GM12801 (cell line): Measurements from ENCODE around the gene LTBP1.

Experiments used
- TF ChIP-seq, protein P1 (sequence below): IDR thresholded peaks from one replicate; pipeline ENCODE4 v1.5.1; 2011; ENCODE audit warnings: control low read depth; ENCODE audit not compliant: insufficient read length; ENCODE audit errors: extremely low read depth

Gene LTBP1

GRCh38 chr2:33372940-33373553 lies 426.3 kb downstream of the LTBP1 start:
- TF ChIP-seq, protein P1, sequence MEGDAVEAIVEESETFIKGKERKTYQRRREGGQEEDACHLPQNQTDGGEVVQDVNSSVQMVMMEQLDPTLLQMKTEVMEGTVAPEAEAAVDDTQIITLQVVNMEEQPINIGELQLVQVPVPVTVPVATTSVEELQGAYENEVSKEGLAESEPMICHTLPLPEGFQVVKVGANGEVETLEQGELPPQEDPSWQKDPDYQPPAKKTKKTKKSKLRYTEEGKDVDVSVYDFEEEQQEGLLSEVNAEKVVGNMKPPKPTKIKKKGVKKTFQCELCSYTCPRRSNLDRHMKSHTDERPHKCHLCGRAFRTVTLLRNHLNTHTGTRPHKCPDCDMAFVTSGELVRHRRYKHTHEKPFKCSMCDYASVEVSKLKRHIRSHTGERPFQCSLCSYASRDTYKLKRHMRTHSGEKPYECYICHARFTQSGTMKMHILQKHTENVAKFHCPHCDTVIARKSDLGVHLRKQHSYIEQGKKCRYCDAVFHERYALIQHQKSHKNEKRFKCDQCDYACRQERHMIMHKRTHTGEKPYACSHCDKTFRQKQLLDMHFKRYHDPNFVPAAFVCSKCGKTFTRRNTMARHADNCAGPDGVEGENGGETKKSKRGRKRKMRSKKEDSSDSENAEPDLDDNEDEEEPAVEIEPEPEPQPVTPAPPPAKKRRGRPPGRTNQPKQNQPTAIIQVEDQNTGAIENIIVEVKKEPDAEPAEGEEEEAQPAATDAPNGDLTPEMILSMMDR, result no peak

DNA sequence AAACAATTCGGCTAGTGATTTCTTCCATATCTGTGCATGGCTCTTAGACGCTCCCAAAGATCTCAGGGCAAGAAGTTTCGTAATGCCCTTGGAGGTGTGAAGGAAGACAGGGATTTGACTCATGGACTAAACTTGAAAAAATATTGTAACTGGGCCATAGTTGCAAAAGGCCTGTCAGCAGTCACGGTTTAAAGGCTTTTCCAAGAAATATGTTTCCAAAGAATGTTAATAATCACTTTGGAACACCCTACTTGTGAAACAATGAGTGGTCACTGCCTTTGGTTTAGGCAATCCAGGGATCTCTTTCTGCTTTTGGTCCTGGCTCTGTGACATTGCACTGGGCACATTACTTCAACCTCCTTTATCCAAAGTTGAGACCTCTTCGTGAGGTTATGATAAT lies 427.2 kb downstream of the LTBP1 start:
- TF ChIP-seq, protein P1, result no peak

DNA sequence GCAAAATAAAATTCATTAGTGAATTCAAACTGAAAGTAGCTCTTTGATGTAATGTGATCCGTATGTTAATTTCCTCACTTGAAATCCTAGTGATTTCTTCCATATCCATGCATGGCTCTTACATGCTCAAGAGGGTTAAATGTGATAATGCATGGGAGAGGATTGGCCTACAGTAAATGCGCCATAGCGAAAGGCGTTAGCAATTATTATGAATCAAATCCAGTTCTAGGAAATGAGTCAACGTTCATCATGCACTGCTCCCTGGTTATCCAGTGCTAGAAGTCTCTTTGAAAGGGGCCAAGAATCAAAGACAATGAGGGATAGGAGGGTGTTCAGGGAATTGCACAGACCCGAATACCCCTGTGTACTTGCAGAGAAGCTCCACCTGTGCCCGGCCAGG lies 428.3 kb downstream of the LTBP1 start:
- TF ChIP-seq, protein P1, result no peak

DNA sequence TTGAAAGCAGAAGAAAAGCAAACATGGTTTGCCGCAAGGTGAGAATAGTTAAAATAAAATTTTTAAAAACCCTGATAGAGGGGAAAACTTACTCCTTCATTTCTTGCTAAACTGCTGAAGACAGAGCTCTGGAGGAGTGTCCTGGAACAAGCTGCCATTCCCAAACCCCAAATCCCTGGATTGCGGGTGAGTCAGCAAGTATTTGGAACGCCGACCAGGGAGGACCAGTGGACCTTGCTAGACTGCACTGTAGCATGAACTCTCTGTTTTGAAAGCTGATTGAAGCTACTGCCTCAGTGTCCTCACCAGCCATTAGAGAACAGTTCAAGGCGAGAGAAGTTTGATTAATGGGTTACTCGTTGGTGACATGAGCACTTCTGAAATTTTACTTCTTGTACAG lies 430.3 kb downstream of the LTBP1 start:
- TF ChIP-seq, protein P1, result no peak

- TF ChIP-seq, protein P1, result no peak
These were observed 431.9 kb downstream of the LTBP1 start for GRCh38 chr2:33378556-33379210.

GRCh38 chr2:33380001-33380609 lies 433.4 kb downstream of the LTBP1 start:
- TF ChIP-seq, protein P1, result no peak

DNA sequence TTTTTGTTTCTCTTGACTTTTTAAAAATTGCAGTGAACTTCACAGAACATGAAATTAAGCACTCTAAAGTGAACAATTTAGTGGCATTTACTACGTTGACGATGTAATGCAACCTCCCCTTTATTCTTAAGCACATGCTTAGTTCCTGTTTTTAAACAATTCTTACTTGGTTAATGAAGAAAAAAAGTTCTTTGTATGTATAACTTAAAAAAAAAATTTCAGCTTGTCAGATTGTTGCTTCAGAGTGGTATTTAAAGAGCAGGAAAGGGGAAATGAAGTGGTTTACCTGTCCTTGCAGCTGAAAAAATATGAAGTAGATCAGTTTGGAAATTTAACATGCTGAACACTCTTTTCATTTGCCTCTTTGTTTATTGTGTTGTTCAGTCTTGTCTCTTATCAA lies 434.0 kb downstream of the LTBP1 start:
- TF ChIP-seq, protein P1, result no peak
